Neural crest cell (in vitro differentiated cells): ENCODE results near the gene ZNF92. TPM values are rescaled to one million over a fixed set of nuclear protein-coding genes. Genes with fewer than 3 reads are reported as not detected.
"Not testable (repeated sequence)": the region's sequence is repeated elsewhere in the genome, so short reads cannot be mapped to it uniquely, and the experiment has no call there.

Experiments
- DNase-seq: peaks from one replicate; pipeline ENCODE4 v3.0.0; 2021; ENCODE audit warnings: low read depth, mixed read lengths, low spot score
- H3K27ac Mint-ChIP-seq: one replicate; pipeline ENCODE4 v1.8.0; 2021; ENCODE audit warnings: mild to moderate bottlenecking, mixed read lengths; ENCODE audit not compliant: unreplicated experiment
- H3K27me3 Mint-ChIP-seq: 2 replicates; pipeline ENCODE4 v1.8.0; 2021; ENCODE audit warnings: low read depth, mild to moderate bottlenecking, mixed read lengths
- H3K36me3 Mint-ChIP-seq: 2 replicates; pipeline ENCODE4 v1.8.0; 2021; ENCODE audit warnings: low read depth, mild to moderate bottlenecking, mixed read lengths
- H3K4me1 Mint-ChIP-seq: 2 replicates; pipeline ENCODE4 v1.8.0; 2021; ENCODE audit warnings: mixed read lengths
- H3K4me3 Mint-ChIP-seq: one replicate; pipeline ENCODE4 v1.8.0; 2021; ENCODE audit warnings: mild to moderate bottlenecking, mixed read lengths
- H3K9me3 Mint-ChIP-seq: 2 replicates; pipeline ENCODE4 v1.8.0; 2021; ENCODE audit warnings: mixed read lengths
- CTCF ChIP-seq: fragments of 200-600 bp; sonication (generic); conservative IDR thresholded peaks from 2 replicates; pipeline ENCODE4 v1.5.0; 2021; ENCODE audit warnings: antibody characterized with exemption, mild to moderate bottlenecking
- total RNA-seq: library from RNA; stranded (reverse); gene quantifications from 2 replicates; pipeline ENCODE4 v1.2.1, GENCODE V29; 2021

The ZNF92 gene
- total RNA-seq, 1 donor from 2014 or later: 26.0 TPM

- H3K4me1 Mint-ChIP-seq: peaks cover 44% of the 10 kb centered on the region
These were observed 8.8 kb downstream of the ZNF92 start for GRCh38 chr7:65382452-65382851.

GRCh38 chr7:65387891-65388290 is 14.2 kb downstream of the ZNF92 start:
- no peak overlapping the region for H3K4me3 Mint-ChIP-seq
- H3K4me1 Mint-ChIP-seq: peaks cover 4% of the 10 kb centered on the region
- TF ChIP-seq CTCF: no peak
- no peaks in the 10 kb centered on the region for H3K27me3 Mint-ChIP-seq
- peaks cover 12% of the 10 kb centered on the region for H3K36me3 Mint-ChIP-seq
- no peaks in the 10 kb centered on the region for H3K9me3 Mint-ChIP-seq
- H3K27ac Mint-ChIP-seq: no peak overlapping the region
- DNase-seq: no peak

More at GRCh38 chr7:65382452-65382851, 8.8 kb downstream of the ZNF92 start:
- H3K27ac Mint-ChIP-seq: no peak overlapping the region
- no peaks in the 10 kb centered on the region for H3K27me3 Mint-ChIP-seq
- H3K36me3 Mint-ChIP-seq: peaks cover 23% of the 10 kb centered on the region
- no peak for DNase-seq
- no peaks in the 10 kb centered on the region for H3K9me3 Mint-ChIP-seq
- no peak for TF ChIP-seq CTCF
- H3K4me3 Mint-ChIP-seq: no peak overlapping the region

- Mint-ChIP-seq H3K4me3 (no peak overlapping the region), H3K9me3 (no peaks in the 10 kb centered on the region), H3K27me3 (no peaks in the 10 kb centered on the region), H3K27ac (no peak overlapping the region), H3K4me1 (no peaks in the 10 kb centered on the region), H3K36me3 (peaks cover 28% of the 10 kb centered on the region)
- no peak for TF ChIP-seq CTCF
- no peak for DNase-seq
These were observed 16.9 kb downstream of the ZNF92 start for GRCh38 chr7:65390588-65390987.

- no peak for DNase-seq
- Mint-ChIP-seq H3K27ac (no peak overlapping the region), H3K4me1 (no peaks in the 10 kb centered on the region), H3K36me3 (peaks cover 59% of the 10 kb centered on the region), H3K4me3 (no peak overlapping the region), H3K27me3 (no peaks in the 10 kb centered on the region), H3K9me3 (peaks cover 14% of the 10 kb centered on the region)
- TF ChIP-seq CTCF: no peak
These were observed 24.1 kb downstream of the ZNF92 start for GRCh38 chr7:65397730-65398142.

- not testable (repeated sequence) for H3K27ac Mint-ChIP-seq, DNase-seq, H3K4me3 Mint-ChIP-seq, H3K27me3 Mint-ChIP-seq, H3K4me1 Mint-ChIP-seq
- H3K9me3 Mint-ChIP-seq: peaks cover 14% of the 10 kb centered on the region
- peaks cover 60% of the 10 kb centered on the region for H3K36me3 Mint-ChIP-seq
These were observed 25.0 kb downstream of the ZNF92 start for GRCh38 chr7:65398671-65399070.

- H3K4me3 Mint-ChIP-seq, H3K4me1 Mint-ChIP-seq, H3K27me3 Mint-ChIP-seq, DNase-seq, H3K27ac Mint-ChIP-seq: not testable (repeated sequence)
- Mint-ChIP-seq H3K9me3 (peaks cover 17% of the 10 kb centered on the region), H3K36me3 (peaks cover 61% of the 10 kb centered on the region)
These were observed 25.4 kb downstream of the ZNF92 start for GRCh38 chr7:65399101-65399500.

GRCh38 chr7:65404020-65404419 is 30.4 kb downstream of the ZNF92 start:
- Mint-ChIP-seq H3K36me3 (peaks cover 42% of the 10 kb centered on the region), H3K9me3 (peaks cover 31% of the 10 kb centered on the region), H3K27ac (no peak overlapping the region), H3K27me3 (peaks cover 2% of the 10 kb centered on the region), H3K4me3 (no peak overlapping the region), H3K4me1 (no peaks in the 10 kb centered on the region)
- no peak for TF ChIP-seq CTCF
- DNase-seq: no peak

GRCh38 chr7:65406706-65407105 is 33.1 kb downstream of the ZNF92 start:
- not testable (repeated sequence) for H3K4me3 Mint-ChIP-seq, DNase-seq, H3K4me1 Mint-ChIP-seq, H3K27ac Mint-ChIP-seq
- H3K9me3 Mint-ChIP-seq: peaks cover 22% of the 10 kb centered on the region
- peaks cover 19% of the 10 kb centered on the region for H3K27me3 Mint-ChIP-seq
- H3K36me3 Mint-ChIP-seq: peaks cover 24% of the 10 kb centered on the region
